Neural cell (in vitro differentiated cells): ENCODE results near the gene FTCD. TPM values are rescaled to one million over a fixed set of nuclear protein-coding genes. Genes with fewer than 3 reads are reported as not detected.

ENCODE experiments used
- H2AFZ ChIP-seq: fragments of 200-600, 300-800 bp; sonication (generic), shearing (Covaris generic); 2 replicates; pipeline ENCODE4 v1.6.0; 2014; ENCODE audit warnings: low read depth, mild to moderate bottlenecking, antibody characterized with exemption, low read length, moderate library complexity
- H3F3A ChIP-seq: fragments of 200-600 bp; shearing (Covaris generic); 2 replicates; pipeline ENCODE4 v1.6.1; 2016; ENCODE audit warnings: mild to moderate bottlenecking, moderate library complexity, mixed read lengths, antibody characterized with exemption, low read length; ENCODE audit not compliant: insufficient read depth, poor library complexity, severe bottlenecking
- H3K27ac ChIP-seq: fragments of 200-600, 300-800 bp; sonication (generic), shearing (Covaris generic); 2 replicates; pipeline ENCODE4 v1.5.1; 2014; ENCODE audit warnings: mild to moderate bottlenecking, low read length, moderate library complexity
- H3K27me3 ChIP-seq: fragments of 300-800, 200-600 bp; sonication (generic), shearing (Covaris generic); 2 replicates; pipeline ENCODE4 v1.6.0; 2014; ENCODE audit warnings: mild to moderate bottlenecking, low read depth, low read length, moderate library complexity; ENCODE audit not compliant: insufficient read depth
- H3K36me3 ChIP-seq: fragments of 300-800, 200-600 bp; sonication (generic), shearing (Covaris generic); 2 replicates; pipeline ENCODE4 v1.5.1; 2014; ENCODE audit warnings: mild to moderate bottlenecking, antibody characterized with exemption, low read length, moderate library complexity; ENCODE audit not compliant: insufficient read depth
- H3K4me2 ChIP-seq: fragments of 300-800, 200-600 bp; sonication (generic), shearing (Covaris generic); 2 replicates; pipeline ENCODE4 v1.6.0; 2014; ENCODE audit warnings: mild to moderate bottlenecking, low read length
- H3K4me3 ChIP-seq: fragments of 300-800, 200-600 bp; sonication (generic), shearing (Covaris generic); 2 replicates; pipeline ENCODE4 v1.5.1; 2014; ENCODE audit warnings: mild to moderate bottlenecking, low read length, moderate library complexity
- H3K79me2 ChIP-seq: fragments of 200-600 bp; shearing (Covaris generic); replicated peaks from 2 replicates; pipeline ENCODE4 v1.6.0; 2014; ENCODE audit warnings: mild to moderate bottlenecking, low read length, moderate library complexity; ENCODE audit not compliant: insufficient read depth
- H3K9ac ChIP-seq: fragments of 300-800, 200-600 bp; sonication (generic), shearing (Covaris generic); 2 replicates; pipeline ENCODE4 v1.6.1; 2016; ENCODE audit warnings: mild to moderate bottlenecking, low read length, mixed read lengths
- H3K9me2 ChIP-seq: fragments of 200-600 bp; shearing (Covaris generic); 2 replicates; pipeline ENCODE4 v1.6.1; 2016; ENCODE audit warnings: mild to moderate bottlenecking, low read length, mixed read lengths; ENCODE audit not compliant: insufficient read depth
- H3K9me3 ChIP-seq: fragments of 200-600, 300-800 bp; sonication (generic), shearing (Covaris generic); 2 replicates; pipeline ENCODE4 v1.6.1; 2016; ENCODE audit warnings: mild to moderate bottlenecking, mixed run types, low read length, moderate library complexity, mixed read lengths
- H4K20me1 ChIP-seq: fragments of 200-600 bp; shearing (Covaris generic); 2 replicates; pipeline ENCODE4 v1.6.1; 2016; ENCODE audit warnings: mild to moderate bottlenecking, mixed run types; ENCODE audit not compliant: insufficient read depth
- EP300 ChIP-seq: fragments of 450-650 bp; conservative IDR thresholded peaks from 2 replicates; pipeline ENCODE4 v1.6.1; 2014; ENCODE audit warnings: antibody characterized with exemption, mild to moderate bottlenecking, moderate library complexity; ENCODE audit not compliant: poor library complexity, severe bottlenecking
- EZH2 ChIP-seq: fragments of 200-600, 300-800 bp; shearing (Covaris generic), sonication (generic); IDR thresholded peaks from 2 replicates; pipeline ENCODE4 v1.6.1; 2014; ENCODE audit warnings: antibody characterized with exemption, low read length, borderline replicate concordance, mild to moderate bottlenecking; ENCODE audit not compliant: insufficient read depth, poor library complexity, severe bottlenecking
- MXI1 ChIP-seq: fragments of 450-650 bp; conservative IDR thresholded peaks from 2 replicates; pipeline ENCODE4 v1.6.1; 2014; ENCODE audit warnings: antibody characterized with exemption, mild to moderate bottlenecking; ENCODE audit not compliant: poor library complexity, severe bottlenecking
- POLR2AphosphoS5 ChIP-seq: IDR thresholded peaks from 2 replicates; pipeline ENCODE4 v1.6.1; 2012
- RAD21 ChIP-seq: fragments of 450-650 bp; conservative IDR thresholded peaks from 2 replicates; pipeline ENCODE4 v1.6.1; 2014; ENCODE audit warnings: antibody characterized with exemption, mild to moderate bottlenecking, moderate library complexity
- SMC3 ChIP-seq: fragments of 450-650 bp; conservative IDR thresholded peaks from 2 replicates; pipeline ENCODE4 v1.6.1; 2014; ENCODE audit warnings: antibody characterized with exemption, mild to moderate bottlenecking, moderate library complexity; ENCODE audit not compliant: poor library complexity
- TAF1 ChIP-seq: IDR thresholded peaks from 2 replicates; pipeline ENCODE4 v1.6.1; 2012; ENCODE audit warnings: low read depth
- polyA plus RNA-seq: library from polyadenylated mRNA; depleted of rRNA; stranded (reverse); fragments of >200 nt; gene quantifications from 2 replicates; pipeline ENCODE4 v1.2.3, GENCODE V29; 2014
- TF ChIP-seq, protein P1 (sequence below): fragments of 450-650 bp; IDR thresholded peaks from 2 replicates; pipeline ENCODE4 v1.5.1; 2014; ENCODE audit warnings: antibody characterized with exemption, mild to moderate bottlenecking, moderate library complexity; ENCODE audit not compliant: poor library complexity, severe bottlenecking
- TF ChIP-seq, protein P2 (sequence below): IDR thresholded peaks from 2 replicates; pipeline ENCODE4 v1.6.1; 2012; ENCODE audit warnings: borderline replicate concordance

The FTCD gene
- polyA plus RNA-seq, 1 donor from 2014 or later: 2.0 TPM

DNA sequence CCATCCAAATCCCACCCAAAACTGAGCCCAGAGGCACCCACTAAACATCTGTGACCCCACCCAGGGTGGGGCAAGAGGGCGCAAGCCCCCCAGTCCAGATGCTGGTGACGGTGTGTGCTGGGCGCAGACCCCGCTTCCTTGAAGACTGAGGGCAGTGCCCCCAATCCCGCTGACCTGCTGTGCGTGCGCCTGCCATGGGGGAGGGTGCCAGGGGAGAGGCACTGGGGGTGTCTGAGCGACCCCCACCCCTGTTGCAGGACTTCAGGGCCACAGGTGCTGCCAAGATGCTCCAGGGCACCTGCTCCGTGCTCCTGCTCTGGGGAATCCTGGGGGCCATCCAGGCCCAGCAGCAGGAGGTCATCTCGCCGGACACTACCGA, 44.2 kb downstream of the FTCD start:
- Histone ChIP-seq H3F3A (no peaks in the 10 kb centered on the region), H3K9me3 (no peaks in the 10 kb centered on the region), H3K79me2 (no peaks in the 10 kb centered on the region), H2AFZ (no peak overlapping the region), H3K4me3 (no peak overlapping the region), H3K9ac (no peak overlapping the region), H3K9me2 (no peaks in the 10 kb centered on the region), H3K4me2 (no peak overlapping the region), H3K36me3 (no peaks in the 10 kb centered on the region), H3K27me3 (no peaks in the 10 kb centered on the region), H3K27ac (no peak overlapping the region), H4K20me1 (no peaks in the 10 kb centered on the region)
- TF ChIP-seq, protein P1, sequence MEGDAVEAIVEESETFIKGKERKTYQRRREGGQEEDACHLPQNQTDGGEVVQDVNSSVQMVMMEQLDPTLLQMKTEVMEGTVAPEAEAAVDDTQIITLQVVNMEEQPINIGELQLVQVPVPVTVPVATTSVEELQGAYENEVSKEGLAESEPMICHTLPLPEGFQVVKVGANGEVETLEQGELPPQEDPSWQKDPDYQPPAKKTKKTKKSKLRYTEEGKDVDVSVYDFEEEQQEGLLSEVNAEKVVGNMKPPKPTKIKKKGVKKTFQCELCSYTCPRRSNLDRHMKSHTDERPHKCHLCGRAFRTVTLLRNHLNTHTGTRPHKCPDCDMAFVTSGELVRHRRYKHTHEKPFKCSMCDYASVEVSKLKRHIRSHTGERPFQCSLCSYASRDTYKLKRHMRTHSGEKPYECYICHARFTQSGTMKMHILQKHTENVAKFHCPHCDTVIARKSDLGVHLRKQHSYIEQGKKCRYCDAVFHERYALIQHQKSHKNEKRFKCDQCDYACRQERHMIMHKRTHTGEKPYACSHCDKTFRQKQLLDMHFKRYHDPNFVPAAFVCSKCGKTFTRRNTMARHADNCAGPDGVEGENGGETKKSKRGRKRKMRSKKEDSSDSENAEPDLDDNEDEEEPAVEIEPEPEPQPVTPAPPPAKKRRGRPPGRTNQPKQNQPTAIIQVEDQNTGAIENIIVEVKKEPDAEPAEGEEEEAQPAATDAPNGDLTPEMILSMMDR: no peak
- TF ChIP-seq, protein P2, sequence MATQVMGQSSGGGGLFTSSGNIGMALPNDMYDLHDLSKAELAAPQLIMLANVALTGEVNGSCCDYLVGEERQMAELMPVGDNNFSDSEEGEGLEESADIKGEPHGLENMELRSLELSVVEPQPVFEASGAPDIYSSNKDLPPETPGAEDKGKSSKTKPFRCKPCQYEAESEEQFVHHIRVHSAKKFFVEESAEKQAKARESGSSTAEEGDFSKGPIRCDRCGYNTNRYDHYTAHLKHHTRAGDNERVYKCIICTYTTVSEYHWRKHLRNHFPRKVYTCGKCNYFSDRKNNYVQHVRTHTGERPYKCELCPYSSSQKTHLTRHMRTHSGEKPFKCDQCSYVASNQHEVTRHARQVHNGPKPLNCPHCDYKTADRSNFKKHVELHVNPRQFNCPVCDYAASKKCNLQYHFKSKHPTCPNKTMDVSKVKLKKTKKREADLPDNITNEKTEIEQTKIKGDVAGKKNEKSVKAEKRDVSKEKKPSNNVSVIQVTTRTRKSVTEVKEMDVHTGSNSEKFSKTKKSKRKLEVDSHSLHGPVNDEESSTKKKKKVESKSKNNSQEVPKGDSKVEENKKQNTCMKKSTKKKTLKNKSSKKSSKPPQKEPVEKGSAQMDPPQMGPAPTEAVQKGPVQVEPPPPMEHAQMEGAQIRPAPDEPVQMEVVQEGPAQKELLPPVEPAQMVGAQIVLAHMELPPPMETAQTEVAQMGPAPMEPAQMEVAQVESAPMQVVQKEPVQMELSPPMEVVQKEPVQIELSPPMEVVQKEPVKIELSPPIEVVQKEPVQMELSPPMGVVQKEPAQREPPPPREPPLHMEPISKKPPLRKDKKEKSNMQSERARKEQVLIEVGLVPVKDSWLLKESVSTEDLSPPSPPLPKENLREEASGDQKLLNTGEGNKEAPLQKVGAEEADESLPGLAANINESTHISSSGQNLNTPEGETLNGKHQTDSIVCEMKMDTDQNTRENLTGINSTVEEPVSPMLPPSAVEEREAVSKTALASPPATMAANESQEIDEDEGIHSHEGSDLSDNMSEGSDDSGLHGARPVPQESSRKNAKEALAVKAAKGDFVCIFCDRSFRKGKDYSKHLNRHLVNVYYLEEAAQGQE: no peak
- no peak for TF ChIP-seq TAF1
- TF ChIP-seq MXI1: no peak
- no peak for TF ChIP-seq EP300
- no peak for TF ChIP-seq POLR2AphosphoS5
- TF ChIP-seq EZH2: no peak
- TF ChIP-seq SMC3: no peak
- no peak for TF ChIP-seq RAD21

DNA sequence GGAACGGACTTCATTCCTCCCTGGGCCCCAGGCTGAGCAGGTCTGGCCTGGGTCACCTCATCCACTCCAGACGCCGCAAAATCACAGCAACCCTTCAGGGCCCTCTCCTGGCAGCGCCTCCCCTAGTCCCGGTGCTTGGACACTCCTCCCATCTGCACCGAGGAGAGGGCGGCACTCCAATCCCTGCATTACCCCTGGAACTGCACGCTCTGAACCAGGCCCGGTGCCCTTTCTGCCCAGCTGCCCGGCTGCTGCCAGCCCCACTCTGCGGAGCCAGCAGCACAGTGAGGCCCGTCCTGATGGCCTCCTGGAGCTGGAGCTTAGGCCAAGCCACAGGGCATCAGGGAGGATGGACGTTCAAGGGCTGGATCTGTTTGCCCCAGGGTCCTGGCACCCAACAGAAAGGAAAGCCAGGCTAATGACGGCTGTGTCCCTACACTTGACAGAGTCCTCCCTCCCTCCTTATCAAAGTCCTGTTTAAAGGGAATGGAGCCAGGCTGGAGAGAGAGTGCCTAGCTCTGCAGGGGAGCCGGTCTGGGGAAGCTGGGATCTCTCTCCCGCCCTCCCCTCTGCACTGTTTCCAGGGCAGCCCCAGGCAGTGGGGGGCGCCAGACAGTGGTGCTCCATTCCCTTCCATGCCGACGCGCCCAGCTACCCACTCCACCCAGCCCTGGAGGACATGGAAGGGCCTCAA, 44.7 kb downstream of the FTCD start:
- Histone ChIP-seq H3K4me3 (no peak overlapping the region), H2AFZ (no peak overlapping the region), H3K27ac (no peak overlapping the region), H3K79me2 (no peaks in the 10 kb centered on the region), H3K36me3 (no peaks in the 10 kb centered on the region), H3K27me3 (no peaks in the 10 kb centered on the region), H4K20me1 (no peaks in the 10 kb centered on the region), H3K9me3 (no peaks in the 10 kb centered on the region), H3K9ac (no peak overlapping the region), H3K4me2 (no peak overlapping the region), H3F3A (no peaks in the 10 kb centered on the region), H3K9me2 (no peaks in the 10 kb centered on the region)
- TF ChIP-seq EP300 (no peak), TAF1 (no peak), RAD21 (no peak), POLR2AphosphoS5 (no peak), EZH2 (no peak), MXI1 (no peak), SMC3 (no peak)
- TF ChIP-seq, protein P1: no peak
- TF ChIP-seq, protein P2: no peak
